Liver (tissue), 9 donors: ENCODE results near the gene CDC42SE2. TPM values are rescaled to one million over a fixed set of nuclear protein-coding genes. Genes with fewer than 3 reads are reported as not detected.

Source experiments
- DNase-seq: peaks from one replicate; pipeline ENCODE4 v3.0.0-alpha.2; 2017; ENCODE audit warnings: low spot score
- H3K27ac ChIP-seq, 2 donors: one replicate each; pipeline ENCODE4 v1.7.0; 2013; ENCODE audit warnings: inconsistent platforms in 2 of 2, low read length in 2 of 2, control low read depth in 1 of 2, low read depth in 1 of 2, mild to moderate bottlenecking in 1 of 2
- H3K27me3 ChIP-seq, 4 donors: one replicate each; pipeline versions ENCODE4 v1.6.1 to v1.7.0; 2013; ENCODE audit warnings: low read length in 3 of 4, inconsistent platforms in 1 of 4, mild to moderate bottlenecking in 1 of 4, moderate library complexity in 1 of 4; ENCODE audit not compliant: control insufficient read depth in 4 of 4, insufficient read depth in 4 of 4
- H3K36me3 ChIP-seq, 4 donors: one replicate each; pipeline versions ENCODE4 v1.6.1 to v1.7.0; 2013; ENCODE audit warnings: low read length in 3 of 4, mild to moderate bottlenecking in 3 of 4, low read depth in 1 of 4, moderate library complexity in 1 of 4; ENCODE audit not compliant: control insufficient read depth in 4 of 4, insufficient read depth in 3 of 4
- H3K4me1 ChIP-seq, 4 donors: one replicate each; pipeline versions ENCODE4 v1.6.1 to v1.7.0; 2013; ENCODE audit warnings: low read length in 3 of 4, mild to moderate bottlenecking in 3 of 4, moderate library complexity in 1 of 4; ENCODE audit not compliant: control insufficient read depth in 4 of 4, insufficient read depth in 4 of 4
- H3K4me3 ChIP-seq, 3 donors: one replicate each; pipeline versions ENCODE4 v1.6.1 to v1.7.0; 2013; ENCODE audit warnings: low read length in 3 of 3, control low read depth in 1 of 3, low read depth in 1 of 3, mild to moderate bottlenecking in 1 of 3
- H3K9ac ChIP-seq, 2 donors: one replicate each; pipeline ENCODE4 v1.7.0; 2013; ENCODE audit warnings: low read length in 2 of 2, mild to moderate bottlenecking in 2 of 2, moderate library complexity in 2 of 2, control low read depth in 1 of 2, low read depth in 1 of 2
- H3K9me3 ChIP-seq, 4 donors: one replicate each; pipeline versions ENCODE4 v1.6.1 to v1.7.0; 2013; ENCODE audit warnings: low read length in 3 of 4; ENCODE audit not compliant: control insufficient read depth in 4 of 4
- ATF3 ChIP-seq: IDR thresholded peaks from 2 replicates; pipeline ENCODE4 v1.6.1; 2016; ENCODE audit warnings: antibody characterized with exemption
- CTCF ChIP-seq: fragments of 150-350 bp; IDR thresholded peaks from 2 replicates; pipeline ENCODE4 v1.5.1; 2017; ENCODE audit warnings: improper control_type of control experiment, low read depth, low read length; ENCODE audit not compliant: missing input control
- EGR1 ChIP-seq, 2 donors: IDR thresholded peaks; 2 replicates each; pipeline ENCODE4 v1.6.1; 2016 to 2018; ENCODE audit warnings: antibody characterized with exemption in 2 of 2, low read depth in 2 of 2
- FOXA1 ChIP-seq: IDR thresholded peaks from 2 replicates; pipeline ENCODE4 v1.6.1; 2016; ENCODE audit warnings: antibody characterized with exemption
- FOXA2 ChIP-seq: IDR thresholded peaks from 2 replicates; pipeline ENCODE4 v1.6.1; 2016; ENCODE audit warnings: antibody characterized with exemption
- GABPA ChIP-seq, 2 donors: IDR thresholded peaks in 1 of 2; conservative IDR thresholded peaks in 1 of 2; 2 replicates each; pipeline ENCODE4 v1.6.1; 2016; ENCODE audit warnings: antibody characterized with exemption in 2 of 2, mild to moderate bottlenecking in 1 of 2, moderate library complexity in 1 of 2
- HNF4A ChIP-seq, 2 donors: conservative IDR thresholded peaks; 2 replicates each; pipeline ENCODE4 v1.6.1; 2016; ENCODE audit warnings: antibody characterized with exemption in 2 of 2, mild to moderate bottlenecking in 2 of 2
- HNF4G ChIP-seq: IDR thresholded peaks from 2 replicates; pipeline ENCODE4 v1.6.1; 2016; ENCODE audit warnings: antibody characterized with exemption
- JUND ChIP-seq, 2 donors: IDR thresholded peaks; 2 replicates each; pipeline ENCODE4 v1.6.1; 2016; ENCODE audit warnings: antibody characterized with exemption in 2 of 2
- MAX ChIP-seq: IDR thresholded peaks from 2 replicates; pipeline ENCODE4 v1.6.1; 2016; ENCODE audit warnings: antibody characterized with exemption
- NR2F2 ChIP-seq: IDR thresholded peaks from 2 replicates; pipeline ENCODE4 v1.6.1; 2016; ENCODE audit warnings: antibody characterized with exemption
- RAD21 ChIP-seq, 2 donors: IDR thresholded peaks; 2 replicates each; pipeline ENCODE4 v1.6.1; 2016; ENCODE audit warnings: antibody characterized with exemption in 2 of 2, mild to moderate bottlenecking in 2 of 2
- REST ChIP-seq: IDR thresholded peaks from 2 replicates; pipeline ENCODE4 v1.6.1; 2016; ENCODE audit warnings: antibody characterized with exemption, mild to moderate bottlenecking
- RXRA ChIP-seq, 2 donors: IDR thresholded peaks; 2 replicates each; pipeline ENCODE4 v1.6.1; 2017 to 2018; ENCODE audit warnings: antibody characterized with exemption in 2 of 2, mild to moderate bottlenecking in 1 of 2
- SP1 ChIP-seq: IDR thresholded peaks from 2 replicates; pipeline ENCODE4 v1.6.1; 2018; ENCODE audit warnings: antibody characterized with exemption, mild to moderate bottlenecking
- TAF1 ChIP-seq: conservative IDR thresholded peaks from 2 replicates; pipeline ENCODE4 v1.6.1; 2016; ENCODE audit warnings: antibody characterized with exemption, mild to moderate bottlenecking
- YY1 ChIP-seq: IDR thresholded peaks from 2 replicates; pipeline ENCODE4 v1.6.1; 2016; ENCODE audit warnings: antibody characterized with exemption, mild to moderate bottlenecking
- ZBTB33 ChIP-seq: IDR thresholded peaks from 2 replicates; pipeline ENCODE4 v1.6.1; 2016; ENCODE audit warnings: antibody characterized with exemption
- whole genome bisulfite sequencing: extraction: QIAGEN DNeasy Blood & Tissue Kit; methylation state at CpG from one replicate; pipeline ENCODE4 v1.1.7; 2013; 5-methylcytosine and 5-hydroxymethylcytosine counted together
- polyA plus RNA-seq, 2 donors: library from polyadenylated mRNA; stranded (reverse) in 1 of 2; unstranded in 1 of 2; fragments of 200-250 nt in 1 of 2; fragments of >200 nt in 1 of 2; fragmentation: Nextera tagmentation in 1 of 2; extraction: Ambion mirVana in 1 of 2; gene quantifications; one replicate each; pipeline versions ENCODE4 v1.2.1 to v1.2.3, GENCODE V29; 2013 to 2015
- total RNA-seq, 2 donors: library from RNA; depleted of rRNA; stranded (reverse); fragments of >200 nt; gene quantifications; one replicate each; pipeline ENCODE4 v1.2.3, GENCODE V29; 2014
- donor health status: healthy.
- donor health status: healthy.
- donor health status: healthy.
- donor health status: healthy.
- donor health status: healthy.

CDC42SE2 gene
- total and polyA plus RNA-seq, 4 donors, result 7.8 to 31.7 (median 17.0) TPM

GRCh38 chr5:131386124-131386523 lies 122.3 kb downstream of the CDC42SE2 start:
- no peak for DNase-seq
- peaks cover 0 to 6% (median under 1%) of the 10 kb centered on the region in 4 donors for H3K36me3 ChIP-seq
- TF ChIP-seq FOXA2 (no peak), TAF1 (no peak), CTCF (no peak), MAX (no peak), REST (no peak), ATF3 (no peak), NR2F2 (no peak)
- no peaks in the 10 kb centered on the region for H3K27me3 ChIP-seq
- 96% methylated on average over 3 of the region's 3 CpGs for WGBS
- H3K27ac ChIP-seq, result peak overlapping the region; percentile 70 to 71
- H3K9ac ChIP-seq, result peak overlapping the region in 1 of 2 donors; percentile 36
- no peaks in the 10 kb centered on the region for H3K9me3 ChIP-seq
- H3K4me1 ChIP-seq, result peaks cover 1 to 13% (median 8%) of the 10 kb centered on the region in 4 donors
- H3K4me3 ChIP-seq, result no peak overlapping the region

GRCh38 chr5:131386779-131387178 lies 122.9 kb downstream of the CDC42SE2 start:
- no peak for DNase-seq
- peak overlapping the region in 1 of 2 donors; percentile 36 for H3K9ac ChIP-seq
- peaks cover 0 to 6% (median under 1%) of the 10 kb centered on the region in 4 donors for H3K36me3 ChIP-seq
- no peak overlapping the region for H3K4me3 ChIP-seq
- H3K9me3 ChIP-seq, result no peaks in the 10 kb centered on the region
- peak overlapping the region; percentile 70 to 71 for H3K27ac ChIP-seq
- H3K4me1 ChIP-seq, result peaks cover 1 to 13% (median 8%) of the 10 kb centered on the region in 4 donors
- WGBS, result 17% methylated on average over 4 of the region's 4 CpGs
- H3K27me3 ChIP-seq, result no peaks in the 10 kb centered on the region
- TF ChIP-seq HNF4G, result no peak
- TF ChIP-seq GABPA (IDR thresholded peaks at IDR 0.05 in 1 of 2, conservative IDR thresholded peaks at IDR 0.05 in 1 of 2), result no peak
- TF ChIP-seq RAD21 (IDR thresholded peaks at IDR 0.05), result peak; percentile 7 to 48
- peak; percentile 70 for TF ChIP-seq MAX
- peak in 1 of 2 donors; percentile 29 for TF ChIP-seq JUND (IDR thresholded peaks at IDR 0.05)
- TF ChIP-seq ATF3, result peak; percentile 27
- TF ChIP-seq CTCF, result no peak
- peak; percentile 40 to 68 for TF ChIP-seq RXRA (IDR thresholded peaks at IDR 0.05)
- TF ChIP-seq TAF1, result no peak
- peak; percentile 33 to 47 for TF ChIP-seq EGR1 (IDR thresholded peaks at IDR 0.05; ENCODE audit: low read depth in 2 of 2)
- no peak for TF ChIP-seq YY1
- TF ChIP-seq NR2F2, result peak; percentile 77
- peak; percentile 76 for TF ChIP-seq SP1
- TF ChIP-seq ZBTB33, result peak; percentile 41
- no peak for TF ChIP-seq FOXA1
- peak; percentile 73 for TF ChIP-seq FOXA2
- peak; percentile 57 to 58 for TF ChIP-seq HNF4A (conservative IDR thresholded peaks at IDR 0.05)
